Endothelial cell of umbilical vein (primary cell): Measurements from ENCODE around the gene LZTS2. TPM values are rescaled to one million over a fixed set of nuclear protein-coding genes. Genes with fewer than 3 reads are reported as not detected.

Experiments
- BruUV-seq: library from RNA; stranded (reverse); fragments of 400-500 nt; replicated peaks from 2 replicates; lab custom pipeline; 2021; lab: Mats Ljungman, UMichigan
- CTCF ChIA-PET: fragments of 300-600, 350-600 bp; sonication (Branson Sonifier 250); formaldehyde crosslinking; loops from one replicate; lab custom pipeline; 2021; ENCODE audit warnings: antibody characterized with exemption, inconsistent platforms; lab: Charles Lee
- POLR2A ChIA-PET: fragments of 300-600, 350-600 bp; sonication (Branson Sonifier 250); formaldehyde crosslinking; loops from one replicate; lab custom pipeline; 2021; ENCODE audit warnings: antibody characterized with exemption, inconsistent platforms; lab: Charles Lee
- DNase-seq: peaks from one replicate; pipeline ENCODE4 v3.0.0-alpha.2; 2011; ENCODE audit warnings: low read depth, low spot score
- FAIRE-seq: peaks from 2 replicates; lab custom pipeline; 2011; peaks lifted over from hg19 to GRCh38; lab: Jason Lieb, UNC
- H2AFZ ChIP-seq: 2 replicates; pipeline ENCODE4 v1.6.0; 2012; ENCODE audit warnings: low read depth, low read length, control low read depth, inconsistent platforms
- H3K27ac ChIP-seq: 2 replicates; pipeline ENCODE4 v1.5.1; 2011; ENCODE audit warnings: low read depth, mild to moderate bottlenecking, control low read depth, low read length, moderate library complexity; ENCODE audit not compliant: insufficient read depth
- H3K27me3 ChIP-seq, 2 experiments: 2 replicates each; pipeline versions ENCODE4 v1.6.0 to v1.6.1; 2011; ENCODE audit warnings: low read length in 2 of 2, mixed read lengths in 1 of 2; ENCODE audit not compliant: control insufficient read depth in 2 of 2, insufficient read depth in 2 of 2
- H3K36me3 ChIP-seq, 2 experiments: 2 replicates in 1 of 2; 3 replicates in 1 of 2; pipeline ENCODE4 v1.5.1; 2011; ENCODE audit warnings: low read length in 2 of 2, mild to moderate bottlenecking in 1 of 2, moderate library complexity in 1 of 2; ENCODE audit not compliant: control insufficient read depth in 2 of 2, insufficient read depth in 2 of 2; ENCODE audit errors: extremely low read depth in 1 of 2
- H3K4me1 ChIP-seq: 3 replicates; pipeline ENCODE4 v1.5.1; 2011; ENCODE audit warnings: mild to moderate bottlenecking, low read length; ENCODE audit not compliant: control insufficient read depth, insufficient read depth; ENCODE audit errors: extremely low read depth
- H3K4me2 ChIP-seq: 2 replicates; pipeline ENCODE4 v1.6.1; 2011; ENCODE audit warnings: low read length, control low read depth, mixed read lengths; ENCODE audit not compliant: insufficient read depth
- H3K4me3 ChIP-seq, 3 experiments: fragments of 200-600 bp in 1 of 3; sonication (generic), shearing (Covaris generic) in 1 of 3; replicated peaks in 1 of 3; 2 replicates each; pipeline ENCODE4 v1.5.1; 2011 to 2016; ENCODE audit warnings: control low read depth in 3 of 3, low read length in 3 of 3, mild to moderate bottlenecking in 2 of 3, inconsistent platforms in 1 of 3, low read depth in 1 of 3, moderate library complexity in 1 of 3; ENCODE audit not compliant: insufficient read depth in 1 of 3
- H3K79me2 ChIP-seq: 2 replicates; pipeline ENCODE4 v1.6.0; 2012; ENCODE audit warnings: low read length, inconsistent platforms; ENCODE audit not compliant: control insufficient read depth, insufficient read depth
- H3K9ac ChIP-seq: replicated peaks from 2 replicates; pipeline ENCODE3; 2011; ENCODE audit warnings: low read length, control low read depth; ENCODE audit not compliant: insufficient read depth; ENCODE audit errors: extremely low read depth
- H3K9me1 ChIP-seq: replicated peaks from 3 replicates; pipeline ENCODE4 v1.6.0; 2011; ENCODE audit warnings: mild to moderate bottlenecking, low read length; ENCODE audit not compliant: control insufficient read depth, insufficient read depth; ENCODE audit errors: extremely low read depth
- H3K9me3 ChIP-seq: replicated peaks from 2 replicates; pipeline ENCODE4 v1.5.1; 2012; ENCODE audit warnings: low read length, inconsistent platforms; ENCODE audit not compliant: control insufficient read depth, insufficient read depth
- H4K20me1 ChIP-seq: replicated peaks from 2 replicates; pipeline ENCODE3; 2011; ENCODE audit warnings: mild to moderate bottlenecking, low read length; ENCODE audit not compliant: control insufficient read depth, insufficient read depth; ENCODE audit errors: extremely low read depth
- EZH2 ChIP-seq: IDR thresholded peaks from 2 replicates; pipeline ENCODE4 v1.6.1; 2012; ENCODE audit warnings: borderline replicate concordance, low read depth, mild to moderate bottlenecking, moderate library complexity, low read length, inconsistent platforms; ENCODE audit not compliant: severe bottlenecking
- FOS ChIP-seq: IDR thresholded peaks from 2 replicates; pipeline ENCODE4 v1.6.1; 2011; ENCODE audit warnings: mild to moderate bottlenecking, low read length, moderate library complexity, borderline replicate concordance; ENCODE audit not compliant: insufficient read depth
- GATA2 ChIP-seq: IDR thresholded peaks from 2 replicates; pipeline ENCODE4 v1.7.0; 2011; ENCODE audit warnings: low read depth, mild to moderate bottlenecking, moderate library complexity, mixed read lengths, low read length; ENCODE audit not compliant: insufficient read length, insufficient read depth
- JUN ChIP-seq: IDR thresholded peaks from 2 replicates; pipeline ENCODE4 v1.6.1; 2011; ENCODE audit warnings: borderline replicate concordance, low read depth; ENCODE audit not compliant: insufficient read length, insufficient read depth
- POLR2A ChIP-seq: IDR thresholded peaks from 2 replicates; pipeline ENCODE4 v1.6.1; 2012; ENCODE audit warnings: low read depth, mild to moderate bottlenecking, control low read depth, low read length
- POLR2AphosphoS5 ChIP-seq: IDR thresholded peaks from 2 replicates; pipeline ENCODE4 v1.6.1; 2012; ENCODE audit warnings: low read depth, mild to moderate bottlenecking, control low read depth, low read length, moderate library complexity; ENCODE audit not compliant: insufficient read depth
- dilution Hi-C: fragments of 300-500 bp; cut with MboI; formaldehyde crosslinking; loops from one replicate; pipeline ENCODE4 v1.15.0; 2019; ENCODE audit warnings: low sequenced_read_pairs; ENCODE audit not compliant: extremely low pct_ligation_motif_present
- intact Hi-C: fragments of 100-400 bp; cut with micrococcal nuclease; formaldehyde crosslinking; loops from one replicate; pipeline ENCODE4 v1.10.0; 2022
- polyA plus RNA-seq, 4 experiments: library from polyadenylated mRNA; depleted of rRNA in 3 of 4; stranded (reverse) in 3 of 4; unstranded in 1 of 4; fragments of >200 nt; gene quantifications; 2 replicates each; pipeline versions ENCODE4 v1.2.1 to v1.2.3, GENCODE V29; 2011 to 2012; ENCODE audit warnings: missing spikeins in 1 of 4
- total RNA-seq: library from RNA; stranded (reverse); gene quantifications from 2 replicates; pipeline ENCODE4 v1.2.3, GENCODE V29; 2021
- TF ChIP-seq, protein P1 (sequence below), 2 donors: IDR thresholded peaks; 1 replicate in 1 of 2; 2 replicates in 1 of 2; pipeline ENCODE4 v1.5.1; 2011; ENCODE audit warnings: low read length in 2 of 2, mild to moderate bottlenecking in 2 of 2, moderate library complexity in 2 of 2, control low read depth in 1 of 2, inconsistent platforms in 1 of 2, low read depth in 1 of 2; ENCODE audit not compliant: insufficient read depth in 1 of 2; ENCODE audit errors: extremely low read depth in 1 of 2

LZTS2 gene
- total and polyA plus RNA-seq, 2 donors (not counting 3 experiments of a cell fraction or from before 2014, with no cell fraction given): 70.8 to 79.5 TPM

DNA sequence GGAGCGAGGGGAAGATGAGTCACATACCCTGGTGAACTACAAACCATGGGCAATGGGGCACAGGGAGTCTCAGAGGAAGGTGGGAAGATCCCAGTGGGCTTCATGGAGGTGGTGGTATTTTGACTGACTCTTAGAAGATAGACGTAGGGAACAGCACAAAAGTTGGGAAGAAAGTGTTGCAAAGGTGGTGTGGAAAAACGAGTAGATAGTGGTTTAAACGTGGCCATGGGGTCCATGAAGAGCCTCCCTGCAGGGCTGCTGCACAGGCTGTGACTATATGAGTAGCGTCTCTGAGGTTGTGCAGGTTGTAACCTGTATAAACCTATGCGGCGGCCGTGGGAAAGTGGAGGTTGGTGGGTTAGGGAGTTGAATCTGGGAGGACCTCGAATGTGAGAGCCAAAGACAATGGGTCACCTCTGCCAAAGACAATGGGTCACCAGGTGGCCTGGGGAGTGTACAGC lies 13.8 kb downstream of the LZTS2 start:
- TF ChIP-seq EZH2 (no peak), POLR2A (no peak), JUN (peak; percentile 46), GATA2 (no peak), FOS (peak; percentile 51), POLR2AphosphoS5 (no peak)
- H3K9me1 ChIP-seq: no peaks in the 10 kb centered on the region
- H4K20me1 ChIP-seq: no peaks in the 10 kb centered on the region
- H3K4me2 ChIP-seq: peak overlapping the region; percentile 13
- intact Hi-C loops (loop anchor here (1.0 to 10.0 kb wide), 5 partner anchors 15 to 341 kb away; partner anchors contain the start of genes SEMA4G and SLF2), dilution Hi-C loops (no loop called here)
- no peak overlapping the region for H2AFZ ChIP-seq
- H3K4me1 ChIP-seq: peaks cover 13% of the 10 kb centered on the region
- ChIA-PET CTCF (interaction anchor here (1.2 to 7.3 kb wide), 7 partner anchors 18 to 453 kb away, joined by 3 to 254 read pairs (median 5); partner anchors contain the start of genes KAZALD1 and LZTS2), POLR2A (no interaction called here)
- H3K79me2 ChIP-seq: no peaks in the 10 kb centered on the region
- no peak for FAIRE-seq
- no peak overlapping the region for H3K4me3 ChIP-seq
- H3K27ac ChIP-seq: peak overlapping the region; percentile 12
- H3K36me3 ChIP-seq: no peaks in the 10 kb centered on the region
- no TSS peak for BruUV-seq
- H3K27me3 ChIP-seq: no peaks in the 10 kb centered on the region
- no peak for DNase-seq
- no peak overlapping the region for H3K9ac ChIP-seq
- no peaks in the 10 kb centered on the region for H3K9me3 ChIP-seq

DNA sequence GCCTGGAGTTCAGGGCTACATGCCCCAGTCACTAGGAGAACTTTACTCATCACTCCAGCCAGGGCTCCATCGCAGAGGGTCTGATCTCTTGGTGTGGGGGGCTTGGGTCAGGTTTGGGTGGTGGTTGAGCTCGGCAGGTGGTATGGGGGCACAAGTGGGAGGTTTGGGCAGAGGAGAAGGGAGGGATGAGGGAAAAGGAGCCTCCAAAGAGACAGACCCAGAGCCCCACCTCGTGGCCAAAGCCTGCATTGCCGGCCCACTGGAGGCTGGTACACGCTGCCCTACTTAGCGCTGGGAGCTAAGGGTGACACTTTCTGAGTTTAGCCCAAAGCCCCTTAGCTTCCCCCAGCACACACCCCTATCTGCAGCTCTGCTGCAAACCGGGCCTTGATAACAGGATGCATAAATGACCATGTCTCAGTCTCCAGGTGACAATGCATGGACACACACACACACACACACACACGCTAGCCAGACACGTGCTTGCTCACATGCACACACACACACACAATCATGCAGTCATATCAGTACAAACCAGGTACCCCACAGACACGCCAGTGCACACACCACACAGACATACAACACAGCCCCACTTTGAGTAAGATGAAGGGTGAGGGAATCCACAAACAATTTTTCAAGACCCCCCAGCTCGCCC lies 14.7 kb downstream of the LZTS2 start:
- intact Hi-C loops: loop anchor here (1.0 to 10.0 kb wide), 3 partner anchors 100 to 452 kb away; partner anchors contain the start of gene SLF2

More for the DNA sequence above, 14.7 kb downstream of the LZTS2 start:
- Histone ChIP-seq H4K20me1 (no peaks in the 10 kb centered on the region), H3K79me2 (no peaks in the 10 kb centered on the region), H3K4me3 (no peak overlapping the region), H3K36me3 (no peaks in the 10 kb centered on the region), H3K9me1 (no peaks in the 10 kb centered on the region), H3K4me1 (peaks cover 13% of the 10 kb centered on the region), H3K27ac (no peak overlapping the region), H3K27me3 (no peaks in the 10 kb centered on the region), H3K9ac (no peak overlapping the region), H3K9me3 (no peaks in the 10 kb centered on the region), H2AFZ (no peak overlapping the region), H3K4me2 (no peak overlapping the region)
- dilution Hi-C loops: no loop called here
- TF ChIP-seq GATA2 (no peak), JUN (no peak)
- TF ChIP-seq, protein P1, sequence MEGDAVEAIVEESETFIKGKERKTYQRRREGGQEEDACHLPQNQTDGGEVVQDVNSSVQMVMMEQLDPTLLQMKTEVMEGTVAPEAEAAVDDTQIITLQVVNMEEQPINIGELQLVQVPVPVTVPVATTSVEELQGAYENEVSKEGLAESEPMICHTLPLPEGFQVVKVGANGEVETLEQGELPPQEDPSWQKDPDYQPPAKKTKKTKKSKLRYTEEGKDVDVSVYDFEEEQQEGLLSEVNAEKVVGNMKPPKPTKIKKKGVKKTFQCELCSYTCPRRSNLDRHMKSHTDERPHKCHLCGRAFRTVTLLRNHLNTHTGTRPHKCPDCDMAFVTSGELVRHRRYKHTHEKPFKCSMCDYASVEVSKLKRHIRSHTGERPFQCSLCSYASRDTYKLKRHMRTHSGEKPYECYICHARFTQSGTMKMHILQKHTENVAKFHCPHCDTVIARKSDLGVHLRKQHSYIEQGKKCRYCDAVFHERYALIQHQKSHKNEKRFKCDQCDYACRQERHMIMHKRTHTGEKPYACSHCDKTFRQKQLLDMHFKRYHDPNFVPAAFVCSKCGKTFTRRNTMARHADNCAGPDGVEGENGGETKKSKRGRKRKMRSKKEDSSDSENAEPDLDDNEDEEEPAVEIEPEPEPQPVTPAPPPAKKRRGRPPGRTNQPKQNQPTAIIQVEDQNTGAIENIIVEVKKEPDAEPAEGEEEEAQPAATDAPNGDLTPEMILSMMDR (IDR thresholded peaks at IDR 0.05; ENCODE audit: extremely low read depth in 1 of 2, insufficient read depth in 1 of 2, low read depth in 1 of 2, low read length in 2 of 2): peak; percentile 91 to 98
- FAIRE-seq (peak; percentile 81), DNase-seq (peak; percentile 64)
- POLR2A ChIA-PET: no interaction called here
- BruUV-seq: no TSS peak
- CTCF ChIA-PET: interaction anchor here (0.6 to 7.3 kb wide), 35 partner anchors 10 to 454 kb away, joined by 3 to 254 read pairs (median 5); partner anchors contain the start of genes KAZALD1, LZTS2, MRPL43 and PDZD7
